Esophagus squamous epithelium (tissue), 5 donors: ENCODE data around the gene MRFAP1L1. TPM values are rescaled to one million over a fixed set of nuclear protein-coding genes. Genes with fewer than 3 reads are reported as not detected.
A peak's percentile ranks its signal among the peaks of the same experiment; 100 is the strongest.

Experiments
- DNase-seq: peaks from one replicate; lab custom pipeline; 2025; lab: John Stamatoyannopoulos, UW
- H3K27ac ChIP-seq, 4 donors: fragments of 200-600 bp; sonication (generic); one replicate each; pipeline ENCODE4 v1.5.1; 2016 to 2019; ENCODE audit warnings: mild to moderate bottlenecking in 1 of 4
- H3K27me3 ChIP-seq, 4 donors: fragments of 200-600 bp; sonication (generic); 1 replicate in 3 of 4; 2 replicates in 1 of 4; pipeline versions ENCODE4 v1.5.1 to v1.6.0; 2017 to 2021; ENCODE audit warnings: antibody characterized with exemption in 1 of 4
- H3K36me3 ChIP-seq, 3 donors: fragments of 200-600 bp; sonication (generic); one replicate each; pipeline ENCODE4 v1.5.1; 2016 to 2019
- H3K4me1 ChIP-seq, 3 donors: fragments of 200-600 bp; sonication (generic); one replicate each; pipeline ENCODE4 v1.5.1; 2017 to 2019
- H3K4me3 ChIP-seq, 4 donors: fragments of 200-600 bp; sonication (generic); 1 replicate in 3 of 4; 2 replicates in 1 of 4; pipeline ENCODE4 v1.5.1; 2016 to 2019; ENCODE audit warnings: mild to moderate bottlenecking in 2 of 4, moderate library complexity in 1 of 4
- H3K9me3 ChIP-seq, 3 donors: fragments of 200-600 bp; sonication (generic); one replicate each; pipeline ENCODE4 v1.5.1; 2016 to 2019
- POLR2A ChIP-seq, 4 donors: fragments of 450-650 bp; IDR thresholded peaks; one replicate each; pipeline ENCODE4 v1.6.1; 2017; ENCODE audit warnings: antibody characterized with exemption in 4 of 4, mild to moderate bottlenecking in 4 of 4, moderate library complexity in 3 of 4
- WGBS, 2 donors: methylation state at CpG; one replicate each; pipeline ENCODE4 v1.1.5; 2018; 5-methylcytosine and 5-hydroxymethylcytosine counted together
- intact Hi-C: fragments of 100-400 bp; cut with DNase I; formaldehyde crosslinking; loops from one replicate; pipeline ENCODE4 v1.15.0; 2022
- total RNA-seq, 4 donors: library from RNA; depleted of rRNA; stranded (reverse); fragments of >200 nt; gene quantifications; one replicate each; pipeline ENCODE4 v1.1.0, GENCODE V29; 2016
- TF ChIP-seq, protein P1 (sequence below), 6 experiments: fragments of 450-650 bp in 4 of 6; fragments of 200-600 bp in 2 of 6; sonication (generic) in 2 of 6; IDR thresholded peaks; one replicate each; pipeline ENCODE4 v1.5.1; 2016 to 2019; ENCODE audit warnings: antibody characterized with exemption in 6 of 6, mild to moderate bottlenecking in 4 of 6, moderate library complexity in 4 of 6
- donor health status: DM: yes; HTN: yes; CAD: no.

Gene MRFAP1L1
- total RNA-seq, 4 donors from 2014 or later: 29.5 to 63.5 (median 48.2) TPM

DNA sequence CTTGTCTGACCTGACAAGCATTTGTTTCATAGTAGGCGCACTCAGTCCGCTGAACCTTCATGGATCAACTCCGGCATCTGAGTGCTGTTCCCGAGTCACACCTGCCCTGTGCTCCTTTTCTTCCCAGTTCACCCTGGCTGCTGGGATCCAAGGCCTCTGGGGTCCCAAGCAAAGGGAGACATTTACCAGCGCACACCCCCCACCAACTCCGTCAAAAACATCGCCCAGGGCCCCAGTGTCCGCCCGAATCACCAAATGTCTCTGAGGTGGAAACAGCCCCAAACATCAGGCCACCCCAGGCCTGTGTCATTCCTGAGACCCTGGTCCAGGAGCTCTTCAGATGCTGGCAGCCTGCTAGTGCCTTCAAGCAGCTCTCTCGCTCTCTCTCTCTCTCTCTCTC is 11.5 kb upstream of the MRFAP1L1 start:
- intact Hi-C loops: loop anchor here (5.0 kb wide), 1 partner anchor 151 kb away; no protein-coding TSS in a partner anchor
- peaks cover 11 to 41% (median 23%) of the 10 kb centered on the region in 3 donors for H3K4me1 ChIP-seq
- DNase-seq: no peak
- 98 to 100% methylated on average over 9 to 10 of the region's 10 CpGs for WGBS, 2 donors
- no peaks in the 10 kb centered on the region for H3K27me3 ChIP-seq
- no peaks in the 10 kb centered on the region for H3K9me3 ChIP-seq
- no peak for TF ChIP-seq POLR2A (IDR thresholded peaks at IDR 0.05)
- TF ChIP-seq, protein P1, sequence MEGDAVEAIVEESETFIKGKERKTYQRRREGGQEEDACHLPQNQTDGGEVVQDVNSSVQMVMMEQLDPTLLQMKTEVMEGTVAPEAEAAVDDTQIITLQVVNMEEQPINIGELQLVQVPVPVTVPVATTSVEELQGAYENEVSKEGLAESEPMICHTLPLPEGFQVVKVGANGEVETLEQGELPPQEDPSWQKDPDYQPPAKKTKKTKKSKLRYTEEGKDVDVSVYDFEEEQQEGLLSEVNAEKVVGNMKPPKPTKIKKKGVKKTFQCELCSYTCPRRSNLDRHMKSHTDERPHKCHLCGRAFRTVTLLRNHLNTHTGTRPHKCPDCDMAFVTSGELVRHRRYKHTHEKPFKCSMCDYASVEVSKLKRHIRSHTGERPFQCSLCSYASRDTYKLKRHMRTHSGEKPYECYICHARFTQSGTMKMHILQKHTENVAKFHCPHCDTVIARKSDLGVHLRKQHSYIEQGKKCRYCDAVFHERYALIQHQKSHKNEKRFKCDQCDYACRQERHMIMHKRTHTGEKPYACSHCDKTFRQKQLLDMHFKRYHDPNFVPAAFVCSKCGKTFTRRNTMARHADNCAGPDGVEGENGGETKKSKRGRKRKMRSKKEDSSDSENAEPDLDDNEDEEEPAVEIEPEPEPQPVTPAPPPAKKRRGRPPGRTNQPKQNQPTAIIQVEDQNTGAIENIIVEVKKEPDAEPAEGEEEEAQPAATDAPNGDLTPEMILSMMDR (IDR thresholded peaks at IDR 0.05): no peak
- peaks cover 0 to 4% (median 0%) of the 10 kb centered on the region in 3 donors for H3K36me3 ChIP-seq
- no peak overlapping the region for H3K4me3 ChIP-seq
- H3K27ac ChIP-seq: no peak overlapping the region

DNA sequence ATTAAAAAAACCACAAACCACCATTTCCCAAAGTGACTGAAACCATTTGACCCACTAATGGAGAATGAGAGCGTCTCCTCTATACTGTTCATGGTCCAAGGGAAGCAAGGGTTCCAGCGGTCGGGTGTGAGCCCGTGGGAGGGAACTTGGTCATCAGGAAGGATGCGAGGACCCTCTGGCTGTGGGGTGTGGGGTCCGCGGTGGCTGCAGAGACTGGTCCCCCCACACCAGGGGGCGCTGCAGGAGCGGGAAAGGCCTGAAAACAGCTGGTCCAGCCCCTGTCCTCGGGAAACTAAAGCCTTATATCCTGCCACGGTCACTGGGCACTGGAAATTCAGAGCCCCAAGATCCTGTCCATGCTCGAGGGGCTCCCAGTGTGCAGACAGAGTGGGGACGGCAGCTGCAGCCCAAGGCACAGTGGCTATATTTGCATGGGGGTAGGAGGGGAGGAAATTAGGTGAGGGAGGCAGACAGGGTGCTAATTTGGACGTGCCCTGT is 10.6 kb upstream of the MRFAP1L1 start:
- H3K9me3 ChIP-seq: no peaks in the 10 kb centered on the region
- no peaks in the 10 kb centered on the region for H3K27me3 ChIP-seq
- 3 to 6% methylated on average over 11 to 14 of the region's 14 CpGs for WGBS, 2 donors
- no peak for TF ChIP-seq POLR2A (IDR thresholded peaks at IDR 0.05)
- TF ChIP-seq, protein P1 (IDR thresholded peaks at IDR 0.05): peak; percentile 87 to 97 (median 93)
- intact Hi-C loops: loop anchor here (5.0 kb wide), 1 partner anchor 152 kb away; no protein-coding TSS in a partner anchor
- H3K27ac ChIP-seq: no peak overlapping the region
- no peak overlapping the region for H3K4me3 ChIP-seq
- H3K36me3 ChIP-seq: peaks cover 0 to 4% (median 0%) of the 10 kb centered on the region in 3 donors
- H3K4me1 ChIP-seq: peaks cover 11 to 47% (median 27%) of the 10 kb centered on the region in 3 donors
- DNase-seq: no peak

DNA sequence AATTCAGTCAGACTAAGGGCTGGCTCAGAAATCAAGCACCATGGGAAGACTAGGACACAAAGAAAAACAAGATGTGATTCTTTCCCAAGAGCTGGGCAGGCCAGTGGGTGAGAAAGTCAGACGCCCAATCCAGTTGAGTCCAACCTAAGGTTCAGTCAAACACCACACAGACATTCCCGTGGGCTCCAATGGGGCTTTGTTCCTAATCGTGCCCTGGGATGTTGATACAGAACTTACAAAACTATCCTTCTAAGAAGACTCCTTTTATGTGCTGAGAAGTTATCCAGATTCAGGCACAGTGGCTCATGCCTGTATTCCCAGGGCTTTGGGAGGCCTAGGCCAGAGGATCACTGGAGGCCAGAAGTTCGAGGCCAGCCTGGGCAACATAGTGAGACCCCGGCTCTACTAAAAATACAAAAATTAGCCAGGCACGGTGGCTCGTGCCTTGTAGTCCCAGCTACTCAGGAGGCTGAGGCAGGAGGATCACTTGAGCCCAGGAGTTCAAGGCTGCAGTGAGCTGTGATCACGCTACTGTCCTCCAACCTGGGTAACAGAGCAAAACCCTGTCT is 10.0 kb upstream of the MRFAP1L1 start:
- no peaks in the 10 kb centered on the region for H3K27me3 ChIP-seq
- no peak for DNase-seq
- TF ChIP-seq, protein P1 (IDR thresholded peaks at IDR 0.05): no peak
- TF ChIP-seq POLR2A (IDR thresholded peaks at IDR 0.05): no peak
- no peak overlapping the region for H3K4me3 ChIP-seq
- intact Hi-C loops: loop anchor here (5.0 kb wide), 1 partner anchor 153 kb away; no protein-coding TSS in a partner anchor
- H3K36me3 ChIP-seq: peaks cover 0 to 4% (median 0%) of the 10 kb centered on the region in 3 donors
- no peaks in the 10 kb centered on the region for H3K9me3 ChIP-seq
- WGBS, 2 donors: 59 to 80% methylated on average over 4 to 6 of the region's 8 CpGs
- H3K27ac ChIP-seq: no peak overlapping the region
- H3K4me1 ChIP-seq: peaks cover 6 to 43% (median 27%) of the 10 kb centered on the region in 3 donors

DNA sequence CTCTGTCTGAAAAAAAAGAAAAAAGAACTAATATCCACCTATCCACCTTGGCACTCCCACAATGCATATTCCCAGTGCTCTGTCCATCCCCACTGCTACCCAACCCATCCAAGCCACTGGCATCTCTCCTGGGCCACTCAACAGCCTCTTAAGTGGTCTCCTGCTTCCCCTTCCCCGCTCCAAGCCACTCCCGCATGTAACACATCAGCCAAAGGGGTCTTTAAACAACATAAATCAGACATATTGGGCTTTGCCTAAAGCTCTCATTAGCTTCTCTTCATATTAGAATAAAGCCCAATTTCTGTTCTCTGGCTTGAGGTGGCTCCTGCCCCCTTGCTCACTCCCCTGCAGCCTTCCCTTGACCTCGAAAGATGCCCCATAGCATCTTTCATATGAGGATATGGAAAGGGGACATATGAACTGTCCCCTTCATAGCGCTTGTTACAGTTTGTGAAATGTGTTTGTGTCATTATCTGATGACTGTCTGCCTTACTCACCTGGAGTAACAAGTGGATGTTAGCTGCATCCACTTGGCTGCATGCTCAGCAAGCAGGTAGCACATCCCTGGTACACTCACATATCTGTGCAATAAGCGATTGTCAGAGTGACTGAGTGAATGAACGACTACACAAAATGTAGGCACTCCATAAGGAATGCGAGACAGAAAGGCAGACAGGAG is 9.4 kb upstream of the MRFAP1L1 start:
- TF ChIP-seq, protein P1 (IDR thresholded peaks at IDR 0.05): no peak
- TF ChIP-seq POLR2A (IDR thresholded peaks at IDR 0.05): no peak
- 78 to 89% methylated on average over 7 of the region's 7 CpGs for WGBS, 2 donors
- intact Hi-C loops: no loop called here
- Histone ChIP-seq H3K4me3 (no peak overlapping the region), H3K36me3 (peaks cover 0 to 4% (median 0%) of the 10 kb centered on the region in 3 donors), H3K27ac (no peak overlapping the region), H3K9me3 (no peaks in the 10 kb centered on the region), H3K4me1 (peaks cover 5 to 40% (median 27%) of the 10 kb centered on the region in 3 donors), H3K27me3 (no peaks in the 10 kb centered on the region)
- no peak for DNase-seq
